ENCODE results near the gene VWDE. TPM values are rescaled to one million over a fixed set of nuclear protein-coding genes. Genes with fewer than 3 reads are reported as not detected.

VWDE gene
- total and polyA plus RNA-seq, 2 of the 8 experiments (the other 6 are each of a cell fraction or from before 2014, with no cell fraction given) = 11.0 to 21.2 TPM

- Histone ChIP-seq H2BK20ac (ENCODE audit: low read length) (no peak overlapping the region), H4K5ac (ENCODE audit: insufficient read length, low read depth, low read length) (no peak overlapping the region), H3K4me3 (ENCODE audit: extremely low read depth in 1 of 4, insufficient read depth in 2 of 4, low read depth in 3 of 4, low read length in 4 of 4) (no peak overlapping the region), H2BK12ac (ENCODE audit: low read depth, low read length) (no peak overlapping the region), H2BK5ac (ENCODE audit: low read depth, low read length) (no peak overlapping the region), H3K36me3 (ENCODE audit: control insufficient read depth in 2 of 4, insufficient read depth in 4 of 4, low read length in 3 of 4) (peaks cover 0 to 28% (median 9%) of the 10 kb centered on the region in 4 experiments; a peak in 6 of 8 replicates), H3K9ac (replicated peaks in 1 of 4; ENCODE audit: extremely low read depth in 1 of 4, low read depth in 3 of 4, low read length in 3 of 4) (no peak overlapping the region), H3K27me3 (replicated peaks in 1 of 4; ENCODE audit: control insufficient read depth in 3 of 4, extremely low read depth in 1 of 4, insufficient read depth in 3 of 4, low read length in 3 of 4) (peaks cover 0 to 1% (median 0%) of the 10 kb centered on the region in 4 experiments; a peak in 1 of 7 replicates), H2AK5ac (ENCODE audit: low read depth, low read length) (no peak overlapping the region), H4K8ac (ENCODE audit: extremely low read depth, insufficient read depth, low read length) (no peak overlapping the region), H3K4me1 (replicated peaks in 1 of 4; ENCODE audit: control insufficient read depth in 3 of 4, insufficient read depth in 4 of 4, low read length in 3 of 4) (peaks cover 0 to 3% (median 0%) of the 10 kb centered on the region in 4 experiments; a peak in 2 of 7 replicates), H3K79me2 (ENCODE audit: control insufficient read depth in 1 of 2, insufficient read depth in 2 of 2, low read length in 2 of 2) (no peaks in the 10 kb centered on the region), H2AFZ (ENCODE audit: low read length) (no peak overlapping the region), H3K4me2 (ENCODE audit: insufficient read depth in 1 of 2, low read depth in 2 of 2, low read length in 2 of 2) (no peak overlapping the region), H4K91ac (replicated peaks; ENCODE audit: insufficient read length, low read length) (no peak overlapping the region), H3K23ac (ENCODE audit: insufficient read length) (no peak overlapping the region), H3K27ac (ENCODE audit: low read depth, low read length) (no peak overlapping the region), H2BK15ac (ENCODE audit: low read length) (no peak overlapping the region), H3K23me2 (ENCODE audit: low read depth, low read length) (no peaks in the 10 kb centered on the region), H3K18ac (ENCODE audit: extremely low read depth, low read length) (no peak overlapping the region), H3K79me1 (ENCODE audit: low read depth, low read length) (no peaks in the 10 kb centered on the region), H3K14ac (ENCODE audit: insufficient read length) (no peak overlapping the region), H2BK120ac (replicated peaks; ENCODE audit: low read depth, low read length) (no peak overlapping the region), H3K4ac (replicated peaks; ENCODE audit: insufficient read length, low read depth, low read length) (no peak overlapping the region), H3K56ac (replicated peaks; ENCODE audit: insufficient read length, low read depth, low read length) (no peak overlapping the region), H4K20me1 (replicated peaks in 1 of 2; ENCODE audit: control insufficient read depth in 1 of 2, insufficient read depth in 2 of 2, low read length in 2 of 2) (no peaks in the 10 kb centered on the region), H3K9me3 (ENCODE audit: insufficient read depth in 2 of 2, low read depth in 1 of 2, low read length in 1 of 2) (no peaks in the 10 kb centered on the region)
- FAIRE-seq (no peak), DNase-seq (ENCODE audit: low read depth in 1 of 2, low spot score in 2 of 2) (no peak)
- ChIA-PET CTCF (ENCODE audit: partially characterized antibody) (interaction anchor here (0.6 to 3.5 kb wide), 7 partner anchors 8 to 134 kb away, joined by 3 to 17 read pairs (median 4); no protein-coding TSS in a partner anchor), POLR2A (ENCODE audit: partially characterized antibody) (no interaction called here)
- TF ChIP-seq SIN3A (conservative IDR thresholded peaks at IDR 0.05 in 1 of 2, IDR thresholded peaks at IDR 0.05 in 1 of 2; ENCODE audit: low read depth in 1 of 2, low read length in 2 of 2) = no peak
- no peak for TF ChIP-seq EZH2 (IDR thresholded peaks at IDR 0.05; ENCODE audit: low read depth, low read length, severe bottlenecking)
- no peak for TF ChIP-seq BRCA1 (IDR thresholded peaks at IDR 0.05; ENCODE audit: low read depth, low read length)
- TF ChIP-seq EGR1 (IDR thresholded peaks at IDR 0.05; ENCODE audit: borderline replicate concordance, low read depth, low read length) = no peak
- no peak for TF ChIP-seq GABPA (IDR thresholded peaks at IDR 0.05; ENCODE audit: borderline replicate concordance, insufficient read depth, low read length)
- no peak for TF ChIP-seq YY1 (IDR thresholded peaks at IDR 0.05; ENCODE audit: low read depth, low read length)
- TF ChIP-seq TCF12 (IDR thresholded peaks at IDR 0.05; ENCODE audit: low read depth, low read length) = no peak
- 97% methylated on average over 2 of the region's 2 CpGs; no CpG with 5 or more reads in 1 of the 2 experiments for WGBS, 2 experiments (ENCODE audit: extremely low coverage in 1 of 2, insufficient coverage in 1 of 2, insufficient read length in 1 of 2, insufficient replicate concordance in 2 of 2, low coverage in 1 of 2, low lambda C conversion rate in 2 of 2, missing lambda C conversion rate in 1 of 2)
Observed at GRCh38 chr7:12385364-12385786, 18.3 kb downstream of the VWDE start.

Data from H1 (cell line).